Mesendoderm (in vitro differentiated cells): ENCODE measurements around the gene S100A7A.

Experiments used
- DNase-seq: peaks from one replicate; pipeline ENCODE4 v3.0.0; 2013
- H2AK5ac ChIP-seq: 2 replicates; pipeline ENCODE4 v1.6.1; 2013; ENCODE audit warnings: low read length, inconsistent platforms
- H2BK120ac ChIP-seq: 2 replicates; pipeline ENCODE4 v1.6.1; 2013; ENCODE audit warnings: low read depth, mild to moderate bottlenecking, low read length, moderate library complexity, mixed read lengths
- H2BK15ac ChIP-seq: replicated peaks from 2 replicates; pipeline ENCODE4 v1.6.1; 2013; ENCODE audit warnings: low read depth, mild to moderate bottlenecking, moderate library complexity
- H2BK5ac ChIP-seq: 2 replicates; pipeline ENCODE4 v1.6.1; 2013; ENCODE audit warnings: low read length, inconsistent platforms
- H3K18ac ChIP-seq: 2 replicates; pipeline ENCODE4 v1.6.1; 2013; ENCODE audit warnings: mild to moderate bottlenecking, low read length, mixed read lengths
- H3K23ac ChIP-seq: one replicate; pipeline ENCODE4 v1.6.1; 2013; ENCODE audit warnings: low read length
- H3K27ac ChIP-seq: 2 replicates; pipeline ENCODE4 v1.5.1; 2013; ENCODE audit warnings: low read depth, mild to moderate bottlenecking, inconsistent platforms, low read length, moderate library complexity
- H3K27me3 ChIP-seq: 2 replicates; pipeline ENCODE4 v1.6.1; 2013; ENCODE audit warnings: low read length, control low read depth, mild to moderate bottlenecking, inconsistent platforms; ENCODE audit not compliant: insufficient read depth, poor library complexity
- H3K36me3 ChIP-seq: 2 replicates; pipeline ENCODE4 v1.6.1; 2013; ENCODE audit warnings: low read length, inconsistent platforms; ENCODE audit not compliant: control insufficient read depth, insufficient read depth
- H3K4ac ChIP-seq: one replicate; pipeline ENCODE4 v1.6.1; 2013; ENCODE audit warnings: low read depth, mild to moderate bottlenecking, low read length, moderate library complexity
- H3K4me1 ChIP-seq: 2 replicates; pipeline ENCODE4 v1.6.1; 2013; ENCODE audit warnings: low read depth, low read length, inconsistent platforms; ENCODE audit not compliant: control insufficient read depth
- H3K4me2 ChIP-seq: 2 replicates; pipeline ENCODE4 v1.6.1; 2013; ENCODE audit warnings: low read length
- H3K4me3 ChIP-seq: 2 replicates; pipeline ENCODE4 v1.5.1; 2013; ENCODE audit warnings: mild to moderate bottlenecking, low read length
- H3K56ac ChIP-seq: one replicate; pipeline ENCODE4 v1.6.1; 2013; ENCODE audit warnings: low read length
- H3K79me1 ChIP-seq: 2 replicates; pipeline ENCODE4 v1.6.1; 2013; ENCODE audit warnings: low read length, inconsistent platforms
- H3K79me2 ChIP-seq: 2 replicates; pipeline ENCODE4 v1.6.1; 2013; ENCODE audit warnings: mild to moderate bottlenecking, low read length; ENCODE audit not compliant: control insufficient read depth, insufficient read depth
- H3K9ac ChIP-seq: 2 replicates; pipeline ENCODE4 v1.6.1; 2013; ENCODE audit warnings: low read length, inconsistent platforms
- H4K5ac ChIP-seq: one replicate; pipeline ENCODE4 v1.6.1; 2013; ENCODE audit warnings: low read length
- H4K8ac ChIP-seq: one replicate; pipeline ENCODE4 v1.6.1; 2013; ENCODE audit warnings: low read depth, mild to moderate bottlenecking, control low read depth, low read length, moderate library complexity
- WGBS: extraction: QIAGEN DNeasy Blood & Tissue Kit; methylation state at CpG from one replicate; pipeline ENCODE4 v1.1.7; 2013; ENCODE audit warnings: low lambda C conversion rate, missing lambda C conversion rate; ENCODE audit not compliant: insufficient coverage; ENCODE audit errors: extremely low coverage; 5-methylcytosine and 5-hydroxymethylcytosine counted together

The S100A7A gene

DNA sequence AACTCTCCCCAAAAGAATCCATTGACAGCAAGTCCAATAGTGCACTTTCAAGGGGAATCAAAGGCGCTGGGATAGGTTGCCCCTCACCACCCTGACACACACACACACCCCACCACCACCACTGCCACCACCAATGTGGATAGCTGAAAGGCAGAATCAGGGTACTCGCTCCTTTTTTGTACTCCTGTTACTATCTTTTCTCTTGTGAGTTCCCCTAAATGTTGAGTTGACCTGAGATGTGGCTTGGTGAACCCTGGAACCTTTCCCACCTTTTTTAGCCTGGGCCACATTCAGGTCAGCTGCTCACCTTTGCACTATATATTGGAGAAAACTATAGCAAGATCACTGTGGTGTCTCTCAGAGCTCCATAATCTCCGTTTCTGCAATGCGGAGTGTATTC lies 29.3 kb upstream of the S100A7A start:
- Histone ChIP-seq H3K18ac (no peak overlapping the region), H3K27ac (no peak overlapping the region), H3K23ac (no peak overlapping the region), H3K4me1 (no peaks in the 10 kb centered on the region), H3K79me2 (no peaks in the 10 kb centered on the region), H3K4ac (no peak overlapping the region), H4K5ac (no peak overlapping the region), H2BK5ac (no peak overlapping the region), H3K27me3 (no peaks in the 10 kb centered on the region), H2BK120ac (no peak overlapping the region), H3K79me1 (no peaks in the 10 kb centered on the region), H2AK5ac (no peak overlapping the region), H3K56ac (no peak overlapping the region), H3K4me2 (no peak overlapping the region), H3K36me3 (no peaks in the 10 kb centered on the region), H2BK15ac (no peak overlapping the region), H4K8ac (no peak overlapping the region), H3K9ac (no peak overlapping the region), H3K4me3 (no peak overlapping the region)
- DNase-seq = no peak
- no CpG with 5 or more reads among the region's 4 CpGs for WGBS

DNA sequence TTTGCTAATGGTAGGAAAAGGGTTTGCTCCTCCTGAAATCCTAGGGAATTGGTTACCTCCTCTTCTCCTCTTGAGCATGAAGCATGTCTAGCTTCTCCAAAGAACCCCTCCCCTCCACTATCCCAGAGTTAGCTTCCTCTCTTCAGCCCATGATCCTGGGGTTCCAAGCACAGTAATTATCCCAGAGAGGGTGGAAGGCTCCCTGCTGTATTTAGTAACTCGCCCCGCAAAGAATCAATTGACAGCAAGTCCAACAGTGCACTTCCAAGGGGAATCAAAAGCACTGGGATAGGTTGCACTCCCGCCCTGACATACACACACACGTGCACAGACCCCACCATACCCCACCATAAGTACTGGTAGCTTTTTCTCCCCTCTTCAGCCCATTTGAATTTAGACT lies 28.5 kb upstream of the S100A7A start:
- Histone ChIP-seq H2BK15ac (no peak overlapping the region), H3K4me1 (no peaks in the 10 kb centered on the region), H3K23ac (no peak overlapping the region), H3K79me2 (no peaks in the 10 kb centered on the region), H3K79me1 (no peaks in the 10 kb centered on the region), H3K18ac (no peak overlapping the region), H3K27ac (no peak overlapping the region), H4K5ac (no peak overlapping the region), H2AK5ac (no peak overlapping the region), H3K9ac (no peak overlapping the region), H3K27me3 (no peaks in the 10 kb centered on the region), H2BK5ac (no peak overlapping the region), H2BK120ac (no peak overlapping the region), H3K4ac (no peak overlapping the region), H3K56ac (no peak overlapping the region), H4K8ac (no peak overlapping the region), H3K36me3 (no peaks in the 10 kb centered on the region), H3K4me2 (no peak overlapping the region), H3K4me3 (no peak overlapping the region)
- no CpG with 5 or more reads among the region's 4 CpGs for WGBS
- no peak for DNase-seq

DNA sequence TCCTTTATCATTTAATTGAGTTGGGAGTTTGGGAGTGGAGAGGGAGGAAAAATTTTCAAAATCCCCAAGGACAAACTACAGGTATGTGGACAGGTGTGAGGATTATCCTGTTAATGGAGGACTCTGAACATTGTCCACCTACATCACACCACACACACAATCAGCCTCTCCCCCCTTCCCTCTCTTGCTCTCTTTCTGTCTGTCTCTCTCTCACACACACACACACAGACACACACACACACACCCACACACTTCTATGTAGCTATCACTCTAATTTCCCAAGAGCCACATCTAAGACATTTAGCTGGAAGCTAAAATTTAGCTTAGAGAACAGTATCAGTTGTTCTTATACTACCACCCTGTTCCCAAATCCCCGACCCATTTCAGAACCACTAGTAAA lies 26.9 kb upstream of the S100A7A start:
- Histone ChIP-seq H3K4me2 (no peak overlapping the region), H2BK120ac (no peak overlapping the region), H3K4me1 (no peaks in the 10 kb centered on the region), H3K4ac (no peak overlapping the region), H3K18ac (no peak overlapping the region), H3K27me3 (no peaks in the 10 kb centered on the region), H3K9ac (no peak overlapping the region), H2BK15ac (no peak overlapping the region), H3K79me2 (no peaks in the 10 kb centered on the region), H4K8ac (no peak overlapping the region), H3K4me3 (no peak overlapping the region), H2BK5ac (no peak overlapping the region), H3K36me3 (no peaks in the 10 kb centered on the region), H3K79me1 (no peaks in the 10 kb centered on the region), H2AK5ac (no peak overlapping the region), H4K5ac (no peak overlapping the region), H3K27ac (no peak overlapping the region), H3K56ac (no peak overlapping the region), H3K23ac (no peak overlapping the region)
- WGBS = no CpG with 5 or more reads among the region's 1 CpG
- no peak for DNase-seq

DNA sequence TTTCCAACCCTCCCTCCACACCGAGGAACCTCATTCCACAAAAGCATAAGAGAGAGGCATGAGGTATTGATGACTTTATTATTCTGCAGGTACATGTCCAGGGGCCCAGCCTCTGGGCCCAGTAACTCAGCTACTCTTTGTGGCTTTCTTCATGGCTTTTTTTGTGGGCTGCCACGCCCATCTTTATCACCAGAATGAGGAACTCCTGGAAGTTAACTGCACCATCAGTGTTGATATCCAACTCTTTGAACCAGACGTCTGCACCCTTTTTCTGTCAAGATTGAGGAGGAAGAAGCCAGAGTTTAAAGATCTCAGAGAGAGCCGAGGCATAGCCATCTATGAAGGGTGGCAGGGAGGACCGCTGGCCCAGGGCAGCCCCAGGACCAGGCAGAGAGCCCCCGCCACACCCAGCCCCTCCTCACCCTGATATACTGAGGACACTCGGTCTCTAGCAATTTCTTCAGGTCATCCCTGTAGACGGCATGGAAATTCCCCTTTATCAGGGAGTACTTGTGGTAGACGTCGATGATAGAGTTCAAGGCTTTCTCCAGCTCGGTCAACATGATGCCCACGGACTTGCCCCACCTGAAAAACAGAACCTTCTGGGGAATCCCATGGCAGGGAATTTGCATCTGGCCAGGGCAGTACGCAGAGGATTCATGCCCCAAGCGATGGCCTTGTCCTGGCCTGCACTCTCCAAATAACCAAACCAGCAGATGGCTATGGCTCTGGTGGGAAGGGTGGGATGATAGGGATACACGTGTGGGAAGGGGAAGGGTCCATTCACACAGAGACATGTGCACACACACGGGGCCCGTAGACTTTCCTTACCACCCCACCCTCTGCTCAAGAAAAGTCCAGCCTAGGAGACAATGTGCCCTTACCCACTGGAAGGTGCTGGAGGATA lies 26.1 kb upstream of the S100A7A start:
- Histone ChIP-seq H3K56ac (no peak overlapping the region), H3K4me2 (no peak overlapping the region), H3K4ac (no peak overlapping the region), H3K27me3 (no peaks in the 10 kb centered on the region), H2BK5ac (no peak overlapping the region), H2BK15ac (no peak overlapping the region), H3K9ac (no peak overlapping the region), H3K23ac (no peak overlapping the region), H3K18ac (no peak overlapping the region), H3K27ac (no peak overlapping the region), H2AK5ac (no peak overlapping the region), H3K79me1 (no peaks in the 10 kb centered on the region), H2BK120ac (no peak overlapping the region), H3K36me3 (no peaks in the 10 kb centered on the region), H3K79me2 (no peaks in the 10 kb centered on the region), H3K4me3 (no peak overlapping the region), H4K5ac (no peak overlapping the region), H3K4me1 (no peaks in the 10 kb centered on the region), H4K8ac (no peak overlapping the region)
- DNase-seq = no peak
- no CpG with 5 or more reads among the region's 17 CpGs for WGBS

DNA sequence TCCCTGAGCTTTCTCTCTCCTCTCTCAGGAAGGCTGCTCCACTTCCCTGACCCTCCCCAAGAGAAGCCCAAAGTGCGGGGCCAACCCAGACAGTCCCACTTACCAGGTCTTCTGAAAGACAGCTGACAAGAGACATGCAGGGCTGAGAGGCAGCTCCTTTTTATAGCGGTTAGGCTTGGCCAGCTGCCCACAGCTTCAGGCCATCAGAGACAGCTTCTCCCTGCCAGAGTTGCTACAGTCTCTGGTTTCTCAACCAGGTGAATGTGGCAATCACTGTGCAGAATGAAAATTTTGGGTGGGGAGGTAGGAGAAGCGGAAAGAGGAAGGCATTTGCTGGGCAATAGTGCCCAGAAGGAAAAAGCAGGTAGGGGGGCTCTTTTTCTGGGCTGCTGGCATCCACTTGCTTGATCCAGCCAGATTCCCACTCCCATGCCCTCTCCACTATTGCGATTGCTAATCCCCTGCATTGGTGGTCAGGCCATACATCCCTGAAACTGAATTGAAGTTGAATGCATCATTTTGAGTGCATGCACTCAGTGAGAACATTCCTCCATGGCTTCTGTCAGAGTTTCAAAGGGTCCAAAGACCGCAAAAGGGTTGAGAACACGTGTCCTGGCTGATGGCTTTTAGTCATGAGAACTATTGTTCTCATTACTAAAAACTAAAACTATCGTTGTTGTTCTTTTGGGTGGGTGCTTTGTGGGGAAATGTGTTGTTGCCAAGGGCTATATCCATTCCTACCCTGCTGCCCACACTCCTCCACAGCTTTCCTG lies 25.2 kb upstream of the S100A7A start, which contains the start of gene S100A8:
TSS of gene S100A8 (minus strand) at position 136 of the 773 bp plus-strand sequence. CDS start 538 bp downstream, outside the sequence.
- no peak within 1 kb of the TSS for H4K5ac ChIP-seq
- no peak within 1 kb of the TSS for H4K8ac ChIP-seq
- H3K18ac ChIP-seq = no peak within 1 kb of the TSS
- no peak within 1 kb of the TSS for H3K56ac ChIP-seq
- no peak within 1 kb of the TSS for H3K4me2 ChIP-seq
- no peaks in the 10 kb centered on the region for H3K36me3 ChIP-seq
- H3K9ac ChIP-seq = no peak within 1 kb of the TSS
- H3K27ac ChIP-seq = no peak within 1 kb of the TSS
- H2BK15ac ChIP-seq = no peak within 1 kb of the TSS
- no CpG with 5 or more reads among the region's 7 CpGs for WGBS
- H3K23ac ChIP-seq = no peak within 1 kb of the TSS
- H2BK120ac ChIP-seq = no peak within 1 kb of the TSS
- no peak within 1 kb of the TSS for H2BK5ac ChIP-seq
- H3K4me3 ChIP-seq = no peak within 1 kb of the TSS
- DNase-seq = no peak
- no peak within 1 kb of the TSS for H2AK5ac ChIP-seq
- H3K79me1 ChIP-seq = no peaks in the 10 kb centered on the region
- no peaks in the 10 kb centered on the region for H3K79me2 ChIP-seq
- H3K27me3 ChIP-seq = no peaks in the 10 kb centered on the region
- H3K4me1 ChIP-seq = no peaks in the 10 kb centered on the region
- H3K4ac ChIP-seq = no peak within 1 kb of the TSS
